ENCODE results near the gene ITM2B.
A peak's percentile ranks its signal among the peaks of the same experiment; 100 is the strongest.

ITM2B gene

DNA sequence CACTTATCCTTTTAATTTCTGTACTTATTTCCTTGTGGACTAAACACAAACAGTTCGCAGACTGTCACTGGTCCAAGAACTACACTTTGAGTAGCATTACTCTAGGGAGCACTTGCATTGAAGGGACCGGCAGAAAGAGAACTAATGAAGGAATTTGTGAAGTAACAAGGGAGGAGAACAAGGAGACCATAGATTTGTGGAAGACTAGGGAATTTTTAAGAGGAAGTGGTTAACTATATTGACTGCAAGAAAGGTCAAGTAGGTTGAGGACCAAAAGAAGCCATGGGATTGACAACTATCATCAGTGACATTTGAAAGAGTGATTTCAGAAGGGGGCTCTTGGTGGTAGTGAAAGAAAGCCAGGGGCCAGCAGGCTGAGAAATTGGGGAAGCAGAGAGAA is 66.6 kb downstream of the ITM2B start:
- FAIRE-seq, result no peak
- DNase-seq (ENCODE audit: extremely low spot score, insufficient read length, low read depth), result no peak

DNA sequence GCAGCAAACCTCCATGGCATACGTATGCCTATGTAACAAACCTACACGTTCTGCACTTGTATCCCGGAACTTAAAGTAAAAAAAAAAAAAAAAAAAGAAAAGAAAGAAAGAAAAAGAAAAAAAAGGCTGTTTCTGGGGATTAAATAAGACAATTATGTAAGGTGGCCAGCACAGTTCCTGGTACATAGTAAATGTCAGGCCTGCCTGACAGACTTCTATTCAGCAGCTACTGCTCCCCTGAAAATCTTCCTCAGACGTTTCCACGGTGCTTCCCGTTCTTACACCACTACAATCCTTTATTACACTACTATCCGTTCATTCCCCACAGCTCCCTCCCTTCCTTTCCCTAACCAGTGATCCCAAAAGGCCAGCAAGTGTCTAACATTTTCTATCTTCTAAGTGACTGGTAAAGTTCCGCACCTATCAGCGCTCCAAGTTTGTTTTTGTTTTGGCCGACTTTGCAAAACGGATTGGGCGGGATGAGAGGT is 69.9 kb downstream of the ITM2B start:
- no peak for FAIRE-seq
- no peak for DNase-seq (ENCODE audit: extremely low spot score, insufficient read length, low read depth)

DNA sequence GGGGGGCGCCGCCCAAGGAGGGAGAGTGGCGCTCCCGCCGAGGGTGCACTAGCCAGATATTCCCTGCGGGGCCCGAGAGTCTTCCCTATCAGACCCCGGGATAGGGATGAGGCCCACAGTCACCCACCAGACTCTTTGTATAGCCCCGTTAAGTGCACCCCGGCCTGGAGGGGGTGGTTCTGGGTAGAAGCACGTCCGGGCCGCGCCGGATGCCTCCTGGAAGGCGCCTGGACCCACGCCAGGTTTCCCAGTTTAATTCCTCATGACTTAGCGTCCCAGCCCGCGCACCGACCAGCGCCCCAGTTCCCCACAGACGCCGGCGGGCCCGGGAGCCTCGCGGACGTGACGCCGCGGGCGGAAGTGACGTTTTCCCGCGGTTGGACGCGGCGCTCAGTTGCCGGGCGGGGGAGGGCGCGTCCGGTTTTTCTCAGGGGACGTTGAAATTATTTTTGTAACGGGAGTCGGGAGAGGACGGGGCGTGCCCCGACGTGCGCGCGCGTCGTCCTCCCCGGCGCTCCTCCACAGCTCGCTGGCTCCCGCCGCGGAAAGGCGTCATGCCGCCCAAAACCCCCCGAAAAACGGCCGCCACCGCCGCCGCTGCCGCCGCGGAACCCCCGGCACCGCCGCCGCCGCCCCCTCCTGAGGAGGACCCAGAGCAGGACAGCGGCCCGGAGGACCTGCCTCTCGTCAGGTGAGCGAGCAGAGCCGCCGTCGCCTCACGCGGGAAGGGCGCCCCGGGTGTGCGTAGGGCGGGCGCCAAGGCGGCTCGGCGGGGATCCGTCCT is 70.5 kb downstream of the ITM2B start, which contains the start of gene RB1:
Gene RB1 (plus strand): TSS at position 393 of the 784 bp plus-strand sequence. CDS start 162 bp downstream, at position 555.
- FAIRE-seq (peak; percentile 90), DNase-seq (ENCODE audit: extremely low spot score, insufficient read length, low read depth) (peak; percentile 73)

DNA sequence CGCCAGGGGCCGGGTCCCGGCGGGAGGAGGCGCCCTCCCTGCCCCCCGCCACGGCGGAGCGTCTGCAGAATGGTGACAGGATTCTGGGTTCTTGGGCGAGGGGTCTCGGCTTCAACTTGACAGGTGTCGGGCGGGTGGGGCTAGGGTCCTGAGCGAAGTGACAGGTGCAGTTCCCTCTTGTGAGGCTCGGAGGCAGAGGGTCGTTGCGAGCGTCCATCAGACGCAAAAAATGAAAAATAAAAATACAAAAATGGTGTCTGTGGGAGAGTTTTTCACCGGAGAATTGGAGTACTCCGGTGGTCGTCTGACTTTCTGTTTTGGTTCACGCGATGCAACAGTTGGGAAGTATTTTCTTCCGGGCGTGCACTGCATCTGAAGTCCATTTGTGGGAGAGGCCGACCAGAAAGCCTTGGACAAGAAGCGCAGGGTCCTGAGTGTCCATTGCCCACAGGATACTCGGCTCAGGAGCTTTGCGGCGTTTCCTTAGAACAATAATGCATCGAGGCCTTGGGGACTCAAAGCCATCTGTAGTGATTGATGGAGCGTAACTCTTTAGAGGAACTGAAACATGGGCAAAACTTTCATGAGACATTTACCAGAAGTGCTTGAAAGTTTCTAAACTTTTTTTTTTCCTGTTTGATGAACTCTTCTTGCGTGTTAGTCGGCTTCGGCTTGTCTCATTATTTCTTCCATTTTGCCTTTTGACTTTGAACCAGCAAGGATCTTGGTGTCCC is 71.3 kb downstream of the ITM2B start:
- FAIRE-seq (peak; percentile 97), DNase-seq (ENCODE audit: extremely low spot score, insufficient read length, low read depth) (peak; percentile 67)

DNA sequence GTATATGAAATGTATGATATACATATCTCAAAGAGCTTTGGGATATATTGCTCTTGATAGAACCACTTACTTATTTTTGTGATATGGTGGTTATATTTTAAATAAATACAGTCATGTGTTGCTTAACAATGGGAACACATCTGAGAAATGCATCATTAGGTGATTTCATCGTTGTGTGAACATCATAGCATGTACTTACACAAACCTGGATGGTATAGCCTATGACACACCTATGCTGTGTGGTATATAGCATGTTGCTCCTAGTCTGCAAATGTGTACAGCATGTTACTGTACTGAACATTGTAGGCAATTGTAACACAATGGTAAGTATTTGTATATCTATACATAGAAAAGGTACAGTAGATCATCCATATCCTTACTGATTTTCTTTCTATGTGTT is 78.2 kb downstream of the ITM2B start:
- no peak for FAIRE-seq
- no peak for DNase-seq (ENCODE audit: extremely low spot score, insufficient read length, low read depth)

DNA sequence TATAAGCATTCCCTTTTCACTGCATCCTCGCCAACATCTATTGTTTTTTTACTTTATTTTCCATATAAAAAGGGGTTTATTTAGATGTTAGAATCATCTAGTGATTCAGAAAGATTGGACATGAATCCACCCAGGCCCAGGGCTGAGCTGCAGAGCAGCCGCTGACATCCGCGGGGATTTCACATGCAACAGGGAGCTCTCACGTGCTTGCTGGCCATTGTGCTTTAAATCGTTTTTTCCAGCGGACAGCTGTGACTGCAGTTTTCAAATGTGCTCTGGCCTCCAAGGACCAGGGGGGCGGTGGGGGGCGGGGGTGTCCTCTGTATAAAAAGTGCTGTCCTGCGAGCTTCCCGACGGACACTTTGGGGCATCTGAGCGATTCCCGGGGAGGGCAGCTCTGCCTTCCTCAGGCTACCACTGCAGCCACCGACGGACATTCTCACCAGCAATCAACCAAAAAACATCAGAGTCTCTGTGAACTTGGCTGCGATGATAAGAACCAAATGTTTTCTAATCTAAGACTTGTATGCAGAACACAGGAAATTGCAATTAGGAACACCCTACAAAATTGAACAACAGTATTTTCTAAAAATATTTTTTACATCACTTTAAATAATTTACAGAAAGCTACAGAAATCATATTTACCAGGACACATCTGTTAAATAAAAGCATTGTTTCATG is 83.1 kb downstream of the ITM2B start:
- DNase-seq (ENCODE audit: extremely low spot score, insufficient read length, low read depth) (no peak), FAIRE-seq (no peak)

DNA sequence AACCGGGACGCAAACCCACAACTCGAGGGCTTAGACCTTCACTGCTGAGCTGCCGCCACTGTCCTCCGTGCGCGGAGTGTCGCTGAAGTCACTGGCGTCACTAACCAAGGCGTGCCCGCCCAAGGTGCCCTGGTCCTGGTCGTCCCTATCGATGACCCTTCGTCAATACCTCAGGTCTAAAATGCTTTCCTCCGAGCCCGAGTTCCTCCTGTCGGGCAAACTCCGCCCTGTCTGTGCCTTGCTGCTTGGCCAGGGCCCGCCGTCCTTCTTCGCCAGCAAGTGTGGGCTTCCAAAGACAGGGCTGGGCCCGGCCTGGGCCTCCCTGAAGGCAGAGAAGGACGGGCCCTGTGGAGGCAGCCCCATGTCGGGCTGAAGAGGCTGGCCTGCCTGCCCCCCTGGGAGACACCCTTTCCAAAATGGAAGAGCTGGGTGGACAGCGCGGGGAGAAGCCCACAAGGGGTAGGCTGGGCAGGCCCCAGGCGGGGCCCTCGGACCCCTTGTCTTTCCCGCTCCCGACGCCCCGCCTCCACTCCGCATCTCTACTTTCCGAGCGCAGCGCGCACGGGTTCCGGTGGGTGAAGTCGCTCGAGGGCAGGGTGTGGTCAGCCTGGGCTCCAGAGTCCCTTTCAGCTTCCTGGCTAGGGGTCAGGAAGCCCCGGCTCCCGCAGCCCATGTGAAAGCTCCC is 84.0 kb downstream of the ITM2B start:
- DNase-seq (ENCODE audit: extremely low spot score, insufficient read length, low read depth) (no peak), FAIRE-seq (no peak)

DNA sequence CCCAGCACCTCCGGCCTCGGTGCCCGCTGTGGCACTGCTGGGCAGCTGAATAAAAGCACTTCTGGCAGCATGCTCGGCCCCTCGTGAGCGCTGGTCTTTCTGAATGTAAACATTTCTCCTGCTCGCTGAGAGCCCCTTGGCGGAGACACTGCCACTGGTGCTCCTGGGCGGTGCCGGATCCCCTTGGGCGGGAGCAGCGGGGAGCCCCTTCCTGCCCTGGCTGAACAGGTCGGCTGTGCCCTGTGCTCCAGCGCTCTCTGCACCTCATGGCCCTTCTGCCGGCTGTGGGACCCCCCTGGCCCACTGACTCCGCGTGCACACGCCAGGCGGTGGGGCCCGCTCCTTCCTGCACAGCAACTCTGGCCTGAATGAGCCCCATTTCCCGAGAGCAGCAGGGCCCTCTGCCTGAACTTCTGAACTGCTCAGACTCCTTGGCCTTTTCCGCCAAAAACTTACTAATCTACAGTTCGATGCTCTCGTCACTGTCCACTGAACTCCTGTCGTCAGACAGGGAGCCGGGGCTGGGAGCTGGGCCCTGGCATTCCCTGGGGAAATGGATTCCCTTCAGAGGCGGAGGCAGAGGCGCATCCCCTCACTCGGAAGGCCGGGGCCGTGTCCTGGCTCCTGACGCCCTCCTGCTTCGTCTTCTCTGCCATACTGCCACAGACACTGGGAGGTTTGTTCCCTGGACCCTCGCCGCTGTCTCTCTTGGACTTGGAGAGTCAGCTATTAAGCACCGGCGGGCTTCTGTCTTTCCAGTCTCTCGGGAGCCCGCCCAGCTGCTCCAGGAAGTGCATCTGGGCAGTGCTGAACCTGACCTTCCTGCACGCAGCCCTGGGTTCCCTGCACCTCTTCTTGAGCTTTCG is 84.7 kb downstream of the ITM2B start:
- FAIRE-seq, result no peak
- no peak for DNase-seq (ENCODE audit: extremely low spot score, insufficient read length, low read depth)

DNA sequence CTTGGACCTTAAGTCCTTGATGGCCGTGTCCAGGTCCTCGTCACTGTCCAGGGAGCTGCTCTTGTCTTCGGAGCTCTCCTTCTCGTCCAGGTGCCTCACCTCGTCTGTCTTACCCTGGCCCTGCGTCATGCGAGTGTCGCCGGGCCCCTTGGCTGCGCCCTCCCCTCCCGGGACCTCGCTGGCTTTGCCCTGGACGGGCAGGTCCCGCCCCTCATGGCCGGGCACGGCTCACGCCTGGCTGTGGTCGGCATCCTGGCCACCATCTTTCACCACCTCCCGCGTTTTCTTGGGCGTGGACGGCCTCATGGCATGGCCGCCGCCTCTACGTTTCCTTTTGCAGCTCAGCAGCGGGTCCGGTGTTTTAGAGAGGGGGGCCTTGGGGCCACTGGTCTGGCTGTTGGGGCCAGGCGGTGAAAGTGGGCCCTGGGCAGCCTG is 85.4 kb downstream of the ITM2B start:
- FAIRE-seq (no peak), DNase-seq (ENCODE audit: extremely low spot score, insufficient read length, low read depth) (no peak)

DNA sequence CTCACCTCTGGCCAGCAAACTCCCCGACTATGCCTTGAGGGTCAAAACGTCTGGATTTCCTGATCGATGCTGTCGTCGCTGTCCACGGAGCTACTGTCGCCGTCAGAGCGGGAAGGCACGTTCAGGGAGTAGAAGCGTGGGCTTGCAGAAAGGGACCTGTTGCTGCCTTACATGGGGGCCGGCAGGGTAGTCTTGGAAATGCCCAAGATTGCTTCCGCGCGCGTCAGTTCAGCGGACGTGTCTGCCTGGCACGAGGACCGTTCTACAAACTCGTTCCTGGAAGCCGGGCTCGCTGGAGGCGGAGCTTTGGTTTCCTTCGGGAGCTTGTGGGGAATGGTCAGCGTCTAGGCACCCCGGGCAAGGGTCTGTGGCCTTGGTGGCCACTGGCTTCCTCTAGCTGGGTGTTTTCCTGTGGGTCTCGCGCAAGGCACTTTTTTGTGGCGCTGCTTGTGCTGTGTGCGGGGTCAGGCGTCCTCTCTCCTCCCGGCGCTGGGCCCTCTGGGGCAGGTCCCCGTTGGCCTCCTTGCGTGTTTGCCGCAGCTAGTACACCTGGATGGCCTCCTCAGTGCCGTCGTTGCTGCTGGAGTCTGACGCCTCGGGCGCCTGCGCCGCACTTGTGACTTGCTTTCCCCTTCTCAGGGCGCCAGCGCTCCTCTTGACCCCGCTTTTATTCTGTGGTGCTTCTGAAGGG is 86.0 kb downstream of the ITM2B start:
- DNase-seq (ENCODE audit: extremely low spot score, insufficient read length, low read depth), result no peak
- FAIRE-seq, result no peak

All from GM18507 (cell line).